Stomach (tissue), 4 donors: ENCODE measurements around the gene PDLIM7.

Source experiments
- POLR2A ChIP-seq, 4 donors: fragments of 450-650 bp; IDR thresholded peaks; one replicate each; pipeline ENCODE4 v1.6.1; 2016; ENCODE audit warnings: antibody characterized with exemption in 4 of 4, control low read depth in 2 of 4, mild to moderate bottlenecking in 1 of 4, moderate library complexity in 1 of 4
- POLR2AphosphoS5 ChIP-seq, 3 donors: sonication (generic); formaldehyde crosslinking; IDR thresholded peaks; one replicate each; pipeline ENCODE4 v1.6.1; 2016; ENCODE audit warnings: antibody characterized with exemption in 3 of 3
- TF ChIP-seq, protein P1 (sequence below), 7 experiments: fragments of 450-650 bp in 4 of 7; fragments of 200-600 bp in 3 of 7; sonication (generic) in 3 of 7; IDR thresholded peaks; one replicate each; pipeline ENCODE4 v1.5.1; 2016 to 2019; ENCODE audit warnings: antibody characterized with exemption in 7 of 7, control low read depth in 2 of 7, mild to moderate bottlenecking in 1 of 7

DNA sequence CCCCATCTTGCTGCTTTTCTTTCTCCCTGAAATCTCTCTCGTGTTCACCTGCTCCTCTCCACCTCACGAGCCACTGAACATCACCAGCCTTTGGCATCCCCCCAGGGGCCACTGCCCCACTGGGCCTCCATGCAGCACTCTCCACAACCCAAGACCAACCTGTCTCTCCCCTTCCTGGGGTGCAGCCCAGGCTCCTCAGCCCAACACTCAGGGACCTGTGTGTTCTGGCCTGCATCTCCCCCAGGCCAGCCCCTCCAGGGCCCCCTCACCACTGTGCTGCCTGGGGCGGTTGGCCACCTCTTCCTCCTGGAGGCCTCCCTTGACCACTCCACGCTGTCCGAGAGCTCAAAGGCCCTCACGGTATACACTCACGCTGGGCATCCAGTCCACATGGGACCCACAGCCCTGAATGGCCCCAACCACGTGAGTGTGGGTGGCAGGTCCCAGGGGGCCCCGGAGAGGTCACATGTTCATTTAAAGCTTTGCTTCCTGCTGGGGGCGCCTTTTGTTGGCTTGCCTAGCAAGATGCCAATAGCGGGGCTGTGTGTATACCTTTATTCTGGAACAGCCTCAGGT lies 12.7 kb upstream of the PDLIM7 start:
- TF ChIP-seq, protein P1, sequence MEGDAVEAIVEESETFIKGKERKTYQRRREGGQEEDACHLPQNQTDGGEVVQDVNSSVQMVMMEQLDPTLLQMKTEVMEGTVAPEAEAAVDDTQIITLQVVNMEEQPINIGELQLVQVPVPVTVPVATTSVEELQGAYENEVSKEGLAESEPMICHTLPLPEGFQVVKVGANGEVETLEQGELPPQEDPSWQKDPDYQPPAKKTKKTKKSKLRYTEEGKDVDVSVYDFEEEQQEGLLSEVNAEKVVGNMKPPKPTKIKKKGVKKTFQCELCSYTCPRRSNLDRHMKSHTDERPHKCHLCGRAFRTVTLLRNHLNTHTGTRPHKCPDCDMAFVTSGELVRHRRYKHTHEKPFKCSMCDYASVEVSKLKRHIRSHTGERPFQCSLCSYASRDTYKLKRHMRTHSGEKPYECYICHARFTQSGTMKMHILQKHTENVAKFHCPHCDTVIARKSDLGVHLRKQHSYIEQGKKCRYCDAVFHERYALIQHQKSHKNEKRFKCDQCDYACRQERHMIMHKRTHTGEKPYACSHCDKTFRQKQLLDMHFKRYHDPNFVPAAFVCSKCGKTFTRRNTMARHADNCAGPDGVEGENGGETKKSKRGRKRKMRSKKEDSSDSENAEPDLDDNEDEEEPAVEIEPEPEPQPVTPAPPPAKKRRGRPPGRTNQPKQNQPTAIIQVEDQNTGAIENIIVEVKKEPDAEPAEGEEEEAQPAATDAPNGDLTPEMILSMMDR (IDR thresholded peaks at IDR 0.05) = no peak
- no peak for TF ChIP-seq POLR2A (IDR thresholded peaks at IDR 0.05)
- TF ChIP-seq POLR2AphosphoS5 (IDR thresholded peaks at IDR 0.05) = no peak
